Keratinocyte (primary cell): ENCODE data around the gene PSMB5. TPM values are rescaled to one million over a fixed set of nuclear protein-coding genes. Genes with fewer than 3 reads are reported as not detected.

Source experiments
- DNase-seq: peaks from one replicate; pipeline ENCODE4 v3.0.0-alpha.2; 2011; ENCODE audit warnings: low read depth, missing footprints, low spot score
- FAIRE-seq: peaks from 2 replicates; lab custom pipeline; 2011; peaks lifted over from hg19 to GRCh38; lab: Jason Lieb, UNC
- H2AFZ ChIP-seq: 2 replicates; pipeline ENCODE4 v1.6.0; 2012; ENCODE audit warnings: low read length, control low read depth, inconsistent platforms; ENCODE audit not compliant: control insufficient read depth
- H3K27ac ChIP-seq: 2 replicates; pipeline ENCODE4 v1.5.1; 2011; ENCODE audit warnings: low read length; ENCODE audit not compliant: control insufficient read depth, insufficient read depth
- H3K27me3 ChIP-seq: 3 replicates; pipeline ENCODE4 v1.6.0; 2011; ENCODE audit warnings: low read length; ENCODE audit not compliant: control insufficient read depth, insufficient read depth; ENCODE audit errors: extremely low read depth
- H3K36me3 ChIP-seq, 2 experiments: 2 replicates in 1 of 2; 3 replicates in 1 of 2; pipeline ENCODE4 v1.5.1; 2011; ENCODE audit warnings: low read length in 2 of 2, mild to moderate bottlenecking in 1 of 2; ENCODE audit not compliant: control insufficient read depth in 2 of 2, insufficient read depth in 2 of 2; ENCODE audit errors: extremely low read depth in 1 of 2
- H3K4me1 ChIP-seq: 3 replicates; pipeline ENCODE4 v1.5.1; 2011; ENCODE audit warnings: low read length; ENCODE audit not compliant: control insufficient read depth, insufficient read depth; ENCODE audit errors: extremely low read depth
- H3K4me2 ChIP-seq: 3 replicates; pipeline ENCODE4 v1.6.0; 2011; ENCODE audit warnings: low read depth, low read length; ENCODE audit not compliant: control insufficient read depth, insufficient read depth; ENCODE audit errors: extremely low read depth
- H3K4me3 ChIP-seq, 3 experiments: fragments of 200-600 bp in 1 of 3; sonication (generic) in 1 of 3; 2 replicates in 2 of 3; 3 replicates in 1 of 3; pipeline ENCODE4 v1.5.1; 2011 to 2016; ENCODE audit warnings: low read length in 3 of 3, mild to moderate bottlenecking in 3 of 3, control low read depth in 2 of 3, inconsistent platforms in 1 of 3, low read depth in 1 of 3, mixed read lengths in 1 of 3, mixed run types in 1 of 3, moderate library complexity in 1 of 3; ENCODE audit not compliant: control insufficient read depth in 2 of 3, insufficient read depth in 2 of 3; ENCODE audit errors: extremely low read depth in 1 of 3
- H3K79me2 ChIP-seq: 2 replicates; pipeline ENCODE4 v1.6.0; 2012; ENCODE audit warnings: low read length; ENCODE audit not compliant: control insufficient read depth, insufficient read depth
- H3K9ac ChIP-seq: 3 replicates; pipeline ENCODE4 v1.6.0; 2011; ENCODE audit warnings: low read length; ENCODE audit not compliant: control insufficient read depth, insufficient read depth; ENCODE audit errors: extremely low read depth
- H3K9me1 ChIP-seq: 3 replicates; pipeline ENCODE4 v1.6.0; 2011; ENCODE audit warnings: low read length; ENCODE audit not compliant: control insufficient read depth, insufficient read depth; ENCODE audit errors: extremely low read depth
- H3K9me3 ChIP-seq: 2 replicates; pipeline ENCODE4 v1.5.1; 2012; ENCODE audit warnings: low read depth, low read length; ENCODE audit not compliant: control insufficient read depth
- H4K20me1 ChIP-seq: 3 replicates; pipeline ENCODE4 v1.6.0; 2011; ENCODE audit warnings: low read length; ENCODE audit not compliant: control insufficient read depth, insufficient read depth; ENCODE audit errors: extremely low read depth
- EZH2 ChIP-seq: IDR thresholded peaks from one replicate; pipeline ENCODE4 v1.6.1; 2012; ENCODE audit warnings: inconsistent platforms, mild to moderate bottlenecking, low read length, moderate library complexity
- dilution Hi-C: fragments of 300-500 bp; cut with MboI; formaldehyde crosslinking; loops from one replicate; pipeline ENCODE4 v1.7.0; 2020; ENCODE audit warnings: low sequenced_read_pairs; ENCODE audit not compliant: extremely low pct_ligation_motif_present
- polyA plus RNA-seq, 5 experiments: library from polyadenylated mRNA; depleted of rRNA in 3 of 5; stranded (reverse) in 3 of 5; stranded (forward) in 1 of 5; unstranded in 1 of 5; fragments of >200 nt; gene quantifications; 1 replicate in 1 of 5; 2 replicates in 3 of 5; 3 replicates in 1 of 5; pipeline versions ENCODE4 v1.2.1 to v1.2.3, GENCODE V29; 2011 to 2012; ENCODE audit warnings: missing spikeins in 2 of 5, low read depth in 1 of 5, low replicate concordance in 1 of 5
- TF ChIP-seq, protein P1 (sequence below), 3 experiments: IDR thresholded peaks in 1 of 3; conservative IDR thresholded peaks in 1 of 3; optimal IDR thresholded peaks in 1 of 3; 2 replicates in 2 of 3; 3 replicates in 1 of 3; pipeline versions ENCODE3 to v1.5.1; 2011; ENCODE audit warnings: low read length in 3 of 3, mild to moderate bottlenecking in 3 of 3, moderate library complexity in 2 of 3, control low read depth in 1 of 3, inconsistent platforms in 1 of 3; ENCODE audit not compliant: insufficient read depth in 2 of 3; ENCODE audit errors: extremely low read depth in 1 of 3

The PSMB5 gene
- polyA plus RNA-seq, 1 donor (not counting 4 experiments of a cell fraction or from before 2014, with no cell fraction given): 285 TPM

DNA sequence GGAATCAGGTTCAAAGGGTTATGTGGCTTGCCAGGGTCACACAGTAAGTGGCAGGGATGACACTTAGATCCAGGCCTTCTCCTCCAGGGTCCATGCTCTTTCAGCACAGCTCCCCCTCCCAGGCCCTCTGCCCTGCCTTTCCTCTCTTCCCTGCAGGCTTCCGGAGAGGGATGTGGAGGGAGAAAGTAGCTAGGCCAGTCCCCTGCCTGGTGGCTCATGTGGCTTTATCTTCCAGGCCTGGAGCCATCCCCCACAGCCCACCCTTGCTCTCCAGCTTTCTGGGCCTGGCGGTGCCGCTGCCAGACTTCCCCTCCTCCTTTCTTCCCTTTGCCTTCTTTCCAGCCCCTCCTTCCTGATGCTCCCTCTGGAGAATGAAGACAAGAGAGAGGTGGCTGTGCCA lies 9.1 kb upstream of the PSMB5 start:
- Histone ChIP-seq H2AFZ (no peak overlapping the region), H3K36me3 (no peaks in the 10 kb centered on the region), H3K9me3 (no peaks in the 10 kb centered on the region), H4K20me1 (no peaks in the 10 kb centered on the region), H3K4me3 (no peak overlapping the region), H3K4me1 (no peaks in the 10 kb centered on the region), H3K27ac (no peak overlapping the region), H3K9ac (no peak overlapping the region), H3K79me2 (no peaks in the 10 kb centered on the region), H3K27me3 (no peaks in the 10 kb centered on the region), H3K9me1 (no peaks in the 10 kb centered on the region), H3K4me2 (no peak overlapping the region)
- DNase-seq: no peak
- no peak for TF ChIP-seq EZH2
- TF ChIP-seq, protein P1, sequence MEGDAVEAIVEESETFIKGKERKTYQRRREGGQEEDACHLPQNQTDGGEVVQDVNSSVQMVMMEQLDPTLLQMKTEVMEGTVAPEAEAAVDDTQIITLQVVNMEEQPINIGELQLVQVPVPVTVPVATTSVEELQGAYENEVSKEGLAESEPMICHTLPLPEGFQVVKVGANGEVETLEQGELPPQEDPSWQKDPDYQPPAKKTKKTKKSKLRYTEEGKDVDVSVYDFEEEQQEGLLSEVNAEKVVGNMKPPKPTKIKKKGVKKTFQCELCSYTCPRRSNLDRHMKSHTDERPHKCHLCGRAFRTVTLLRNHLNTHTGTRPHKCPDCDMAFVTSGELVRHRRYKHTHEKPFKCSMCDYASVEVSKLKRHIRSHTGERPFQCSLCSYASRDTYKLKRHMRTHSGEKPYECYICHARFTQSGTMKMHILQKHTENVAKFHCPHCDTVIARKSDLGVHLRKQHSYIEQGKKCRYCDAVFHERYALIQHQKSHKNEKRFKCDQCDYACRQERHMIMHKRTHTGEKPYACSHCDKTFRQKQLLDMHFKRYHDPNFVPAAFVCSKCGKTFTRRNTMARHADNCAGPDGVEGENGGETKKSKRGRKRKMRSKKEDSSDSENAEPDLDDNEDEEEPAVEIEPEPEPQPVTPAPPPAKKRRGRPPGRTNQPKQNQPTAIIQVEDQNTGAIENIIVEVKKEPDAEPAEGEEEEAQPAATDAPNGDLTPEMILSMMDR (optimal IDR thresholded peaks at IDR 0.05 in 1 of 3, IDR thresholded peaks at IDR 0.05 in 1 of 3, conservative IDR thresholded peaks at IDR 0.05 in 1 of 3; ENCODE audit: extremely low read depth in 1 of 3, insufficient read depth in 2 of 3, low read length in 3 of 3): no peak
- dilution Hi-C loops: no loop called here
- no peak for FAIRE-seq

DNA sequence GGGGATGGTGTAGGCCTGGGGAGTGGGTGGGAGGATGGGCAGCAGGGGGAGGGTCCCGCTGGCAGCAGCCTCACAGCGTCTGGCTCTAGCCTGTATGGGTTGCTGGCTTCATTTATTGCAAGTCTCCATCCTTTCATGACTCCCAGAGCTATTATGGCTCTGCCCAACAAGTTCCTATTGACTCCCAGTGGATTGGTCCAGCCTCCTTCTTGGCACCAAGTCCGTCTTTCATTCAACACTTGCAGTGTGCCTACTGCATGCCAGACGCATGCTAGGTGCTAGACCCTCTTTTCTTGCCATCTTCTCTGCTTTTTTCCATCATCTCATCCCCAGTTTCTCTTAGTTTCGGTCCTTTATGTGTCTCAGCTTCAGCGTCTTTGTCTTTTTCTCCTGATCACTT lies 8.4 kb upstream of the PSMB5 start:
- Histone ChIP-seq H3K4me1 (no peaks in the 10 kb centered on the region), H3K27ac (no peak overlapping the region), H2AFZ (no peak overlapping the region), H3K4me2 (no peak overlapping the region), H3K9me3 (no peaks in the 10 kb centered on the region), H3K9ac (no peak overlapping the region), H4K20me1 (no peaks in the 10 kb centered on the region), H3K4me3 (no peak overlapping the region), H3K9me1 (no peaks in the 10 kb centered on the region), H3K36me3 (no peaks in the 10 kb centered on the region), H3K27me3 (no peaks in the 10 kb centered on the region), H3K79me2 (no peaks in the 10 kb centered on the region)
- FAIRE-seq (no peak), DNase-seq (no peak)
- TF ChIP-seq EZH2: no peak
- TF ChIP-seq, protein P1 (optimal IDR thresholded peaks at IDR 0.05 in 1 of 3, IDR thresholded peaks at IDR 0.05 in 1 of 3, conservative IDR thresholded peaks at IDR 0.05 in 1 of 3; ENCODE audit: extremely low read depth in 1 of 3, insufficient read depth in 2 of 3, low read length in 3 of 3): no peak
- dilution Hi-C loops: no loop called here
